Coronary artery (tissue), 2 donors: ENCODE measurements around the gene ELF1.

Source experiments
- DNase-seq: peaks from one replicate; pipeline ENCODE4 v3.0.0-alpha.2; 2017; ENCODE audit warnings: low spot score
- H3K27ac ChIP-seq, 2 donors: fragments of 200-600 bp; sonication (generic); one replicate each; pipeline ENCODE4 v1.5.1; 2016 to 2019
- H3K4me3 ChIP-seq: fragments of 200-600 bp; sonication (generic); 2 replicates; pipeline ENCODE4 v1.5.1; 2016; ENCODE audit warnings: mild to moderate bottlenecking, moderate library complexity
- TF ChIP-seq, protein P1 (sequence below): fragments of 200-600 bp; sonication (generic); IDR thresholded peaks from one replicate; pipeline ENCODE4 v1.5.1; 2019; ENCODE audit warnings: antibody characterized with exemption

Gene ELF1

DNA sequence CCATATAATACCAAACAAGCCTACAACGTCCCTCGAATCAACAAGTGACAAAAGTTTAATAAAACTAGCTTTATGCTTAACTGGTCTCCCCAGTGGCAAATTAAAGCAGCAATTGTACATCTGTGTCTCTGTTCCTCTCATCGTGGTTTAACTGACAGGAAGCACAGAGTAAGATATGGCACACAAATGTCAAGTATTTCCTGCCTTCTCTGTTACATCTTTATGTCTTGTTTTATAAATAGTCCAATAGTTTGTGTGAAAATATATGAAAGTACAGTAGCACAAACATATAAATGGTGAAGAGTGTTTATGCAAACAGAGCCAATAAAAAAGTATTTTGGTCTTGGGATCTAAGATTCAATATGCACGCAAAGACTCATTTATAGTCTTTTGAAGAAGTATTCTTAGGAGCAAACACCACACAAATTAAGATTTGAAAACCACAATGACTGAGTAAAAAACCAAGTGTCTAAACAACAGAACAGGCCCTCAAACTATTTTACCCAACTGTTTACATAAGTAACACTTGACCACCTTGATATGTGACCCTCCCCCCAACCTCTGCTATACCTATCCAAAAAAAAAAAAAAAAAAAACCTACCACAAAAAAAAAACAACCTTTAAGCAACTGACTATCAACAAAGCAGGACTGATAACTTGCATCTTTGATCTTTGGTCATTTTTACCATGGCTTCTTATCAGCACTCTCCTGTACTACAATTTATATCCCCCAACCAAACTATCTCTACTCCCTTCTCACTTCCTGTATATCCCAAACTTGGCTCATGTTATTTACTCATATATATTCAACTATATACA is 14.0 kb downstream of the ELF1 start:
- TF ChIP-seq, protein P1, sequence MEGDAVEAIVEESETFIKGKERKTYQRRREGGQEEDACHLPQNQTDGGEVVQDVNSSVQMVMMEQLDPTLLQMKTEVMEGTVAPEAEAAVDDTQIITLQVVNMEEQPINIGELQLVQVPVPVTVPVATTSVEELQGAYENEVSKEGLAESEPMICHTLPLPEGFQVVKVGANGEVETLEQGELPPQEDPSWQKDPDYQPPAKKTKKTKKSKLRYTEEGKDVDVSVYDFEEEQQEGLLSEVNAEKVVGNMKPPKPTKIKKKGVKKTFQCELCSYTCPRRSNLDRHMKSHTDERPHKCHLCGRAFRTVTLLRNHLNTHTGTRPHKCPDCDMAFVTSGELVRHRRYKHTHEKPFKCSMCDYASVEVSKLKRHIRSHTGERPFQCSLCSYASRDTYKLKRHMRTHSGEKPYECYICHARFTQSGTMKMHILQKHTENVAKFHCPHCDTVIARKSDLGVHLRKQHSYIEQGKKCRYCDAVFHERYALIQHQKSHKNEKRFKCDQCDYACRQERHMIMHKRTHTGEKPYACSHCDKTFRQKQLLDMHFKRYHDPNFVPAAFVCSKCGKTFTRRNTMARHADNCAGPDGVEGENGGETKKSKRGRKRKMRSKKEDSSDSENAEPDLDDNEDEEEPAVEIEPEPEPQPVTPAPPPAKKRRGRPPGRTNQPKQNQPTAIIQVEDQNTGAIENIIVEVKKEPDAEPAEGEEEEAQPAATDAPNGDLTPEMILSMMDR: no peak
- DNase-seq: no peak
- H3K27ac ChIP-seq: no peak overlapping the region
- no peak overlapping the region for H3K4me3 ChIP-seq

DNA sequence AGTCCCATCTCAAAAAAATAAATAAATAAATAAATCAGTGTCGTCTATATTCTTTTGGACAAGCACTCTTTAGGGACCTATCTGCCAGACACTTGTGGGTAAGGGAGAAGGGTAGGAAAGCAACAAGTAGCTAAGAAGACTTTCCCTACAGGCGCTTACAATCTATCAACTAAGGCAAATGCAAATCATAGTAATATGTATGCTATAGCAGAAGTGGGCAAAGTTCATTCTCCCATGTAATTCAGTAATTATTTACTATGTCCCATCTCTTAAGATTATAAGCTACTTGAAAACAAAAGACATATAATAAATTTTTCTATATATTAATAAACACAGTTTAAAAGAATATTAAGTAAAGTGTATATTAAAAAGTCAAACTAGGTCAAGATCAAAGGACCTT is 16.5 kb downstream of the ELF1 start:
- TF ChIP-seq, protein P1: no peak
- DNase-seq: no peak
- Histone ChIP-seq H3K27ac (no peak overlapping the region), H3K4me3 (no peak overlapping the region)

DNA sequence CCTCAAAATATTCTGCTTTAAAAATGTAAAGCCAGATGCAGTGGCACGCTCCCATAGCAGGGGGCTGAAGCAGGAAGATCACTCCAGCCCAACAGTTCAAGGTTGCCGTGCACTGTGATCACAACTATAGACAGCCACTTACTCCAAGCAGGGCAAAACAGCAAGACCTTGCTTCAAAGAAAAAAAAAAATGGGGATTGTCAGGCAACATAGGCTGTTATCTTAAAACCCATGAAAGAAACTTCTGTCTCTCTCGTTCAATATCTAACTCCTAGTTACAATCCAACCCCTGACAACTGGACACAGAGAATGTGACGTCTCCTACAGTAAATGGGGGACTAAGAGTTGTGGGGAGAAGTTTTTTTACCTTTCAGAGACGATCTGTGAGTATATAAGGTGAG is 17.4 kb downstream of the ELF1 start:
- Histone ChIP-seq H3K4me3 (no peak overlapping the region), H3K27ac (no peak overlapping the region)
- TF ChIP-seq, protein P1: no peak
- no peak for DNase-seq

DNA sequence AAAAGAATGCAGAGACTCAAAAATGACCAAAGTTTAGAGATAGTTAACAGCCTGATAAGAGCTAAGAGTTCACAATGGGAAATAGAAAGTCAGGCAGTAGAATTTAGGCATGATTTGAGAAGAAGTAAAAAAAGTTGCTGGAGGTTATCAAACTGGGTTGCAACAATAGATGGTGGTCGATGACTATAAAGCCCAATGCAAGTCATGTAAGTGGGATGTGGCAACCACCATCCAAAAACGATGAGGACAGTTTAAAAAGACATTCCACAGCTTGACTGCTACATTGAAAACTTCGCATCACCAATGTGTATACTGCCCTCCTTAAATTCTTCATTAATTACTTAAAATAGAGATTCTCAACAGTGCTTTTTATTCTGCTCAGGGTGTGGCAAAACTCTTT is 19.7 kb downstream of the ELF1 start:
- H3K4me3 ChIP-seq: no peak overlapping the region
- H3K27ac ChIP-seq: no peak overlapping the region
- TF ChIP-seq, protein P1: no peak
- DNase-seq: no peak

DNA sequence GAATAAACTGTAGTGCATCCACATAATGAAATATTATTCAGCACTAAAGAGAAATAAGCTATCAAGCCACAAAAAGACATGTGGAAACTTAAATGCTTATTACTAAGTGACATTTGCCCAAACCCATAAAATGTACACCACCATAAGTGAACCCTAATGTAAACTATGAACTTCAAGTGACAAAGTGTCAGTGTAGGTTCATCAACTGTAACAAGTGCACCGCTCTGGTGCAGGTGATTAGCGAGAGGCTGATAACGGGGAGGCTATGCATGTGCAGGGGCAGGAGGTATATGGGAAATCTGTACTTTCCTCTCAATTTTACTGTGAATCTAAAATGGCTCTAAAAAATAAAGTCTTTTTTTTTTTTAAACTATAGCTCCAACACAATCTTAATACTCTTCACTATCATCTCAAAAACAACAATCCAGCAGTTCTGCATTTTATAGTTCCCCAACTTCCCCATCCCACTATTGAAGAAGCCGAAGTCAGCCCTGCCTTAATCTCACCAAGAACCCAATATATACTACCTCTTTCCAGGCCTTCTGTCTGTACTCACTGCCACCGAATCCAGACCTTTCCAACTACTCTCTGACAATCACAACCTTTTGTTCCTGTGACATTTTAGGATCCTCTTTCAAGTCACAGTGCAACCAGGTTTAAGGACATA is 22.6 kb downstream of the ELF1 start:
- TF ChIP-seq, protein P1: no peak
- H3K27ac ChIP-seq: no peak overlapping the region

DNA sequence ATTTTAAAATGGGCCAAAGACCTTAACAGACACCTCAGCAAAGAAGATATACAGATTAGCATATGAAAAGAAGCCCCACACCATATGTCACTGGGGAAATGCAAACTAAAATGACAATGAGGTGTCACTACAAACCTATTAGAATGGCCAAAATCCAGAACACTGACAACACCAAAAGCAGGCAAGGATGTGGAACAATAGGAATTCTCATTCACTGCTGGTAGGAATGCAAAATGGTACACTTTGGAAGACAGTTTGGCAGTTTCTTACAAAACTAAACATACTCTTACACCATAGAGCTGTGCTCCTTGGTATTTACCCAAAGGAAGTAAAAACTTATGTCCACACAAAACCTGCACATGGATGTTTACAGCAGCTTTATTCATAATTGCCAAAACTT is 23.1 kb downstream of the ELF1 start:
- Histone ChIP-seq H3K4me3 (no peak overlapping the region), H3K27ac (no peak overlapping the region)
- DNase-seq: no peak
- TF ChIP-seq, protein P1: no peak

More for the DNA sequence above, 22.6 kb downstream of the ELF1 start:
- no peak for DNase-seq
- no peak overlapping the region for H3K4me3 ChIP-seq
